CD14-positive monocyte (primary cell): ENCODE measurements around the gene RPS6KA2. TPM values are rescaled to one million over a fixed set of nuclear protein-coding genes. Genes with fewer than 3 reads are reported as not detected.

Source experiments
- DNase-seq, 3 donors: peaks; one replicate each; pipeline ENCODE4 v3.0.0-alpha.2; 2011 to 2022
- H2AFZ ChIP-seq: 2 replicates; pipeline ENCODE4 v1.6.0; 2012; ENCODE audit warnings: mild to moderate bottlenecking, low read depth, low read length, inconsistent platforms; ENCODE audit not compliant: insufficient read depth, poor library complexity, severe bottlenecking
- H3K27ac ChIP-seq, 2 donors: 1 replicate in 1 of 2; 2 replicates in 1 of 2; pipeline ENCODE4 v1.5.1; 2012 to 2013; ENCODE audit warnings: low read length in 2 of 2, control low read depth in 1 of 2, inconsistent platforms in 1 of 2, low read depth in 1 of 2, mild to moderate bottlenecking in 1 of 2
- H3K27me3 ChIP-seq, 2 donors: one replicate each; pipeline versions ENCODE4 v1.6.0 to v1.6.1; 2011 to 2013; ENCODE audit warnings: low read length in 2 of 2; ENCODE audit not compliant: control insufficient read depth in 2 of 2, insufficient read depth in 2 of 2
- H3K36me3 ChIP-seq, 2 donors: replicated peaks in 1 of 2; 1 replicate in 1 of 2; 2 replicates in 1 of 2; pipeline versions ENCODE4 v1.5.1 to v1.6.1; 2012 to 2013; ENCODE audit warnings: low read length in 2 of 2, control low read depth in 1 of 2, inconsistent platforms in 1 of 2, mild to moderate bottlenecking in 1 of 2; ENCODE audit not compliant: insufficient read depth in 2 of 2, control insufficient read depth in 1 of 2
- H3K4me1 ChIP-seq, 2 donors: 1 replicate in 1 of 2; 2 replicates in 1 of 2; pipeline versions ENCODE4 v1.5.1 to v1.6.1; 2012 to 2013; ENCODE audit warnings: low read length in 2 of 2, control low read depth in 1 of 2, inconsistent platforms in 1 of 2, mild to moderate bottlenecking in 1 of 2, moderate library complexity in 1 of 2; ENCODE audit not compliant: insufficient read depth in 2 of 2, control insufficient read depth in 1 of 2
- H3K4me2 ChIP-seq: replicated peaks from 2 replicates; pipeline ENCODE3; 2012; ENCODE audit warnings: low read length, moderate library complexity, mild to moderate bottlenecking; ENCODE audit not compliant: poor library complexity, severe bottlenecking; ENCODE audit errors: extremely low read depth
- H3K4me3 ChIP-seq, 3 experiments: fragments of 200-600 bp in 1 of 3; sonication (generic) in 1 of 3; replicated peaks in 1 of 3; 1 replicate in 2 of 3; 2 replicates in 1 of 3; pipeline ENCODE4 v1.5.1; 2011 to 2013; ENCODE audit warnings: low read length in 3 of 3, mild to moderate bottlenecking in 3 of 3, control low read depth in 2 of 3, low read depth in 2 of 3, inconsistent platforms in 1 of 3, moderate library complexity in 1 of 3
- H3K79me2 ChIP-seq: 2 replicates; pipeline ENCODE4 v1.6.0; 2012; ENCODE audit warnings: mild to moderate bottlenecking, control low read depth, inconsistent platforms, low read length, moderate library complexity; ENCODE audit not compliant: insufficient read depth
- H3K9ac ChIP-seq: 2 replicates; pipeline ENCODE4 v1.6.0; 2017; ENCODE audit warnings: low read length, mild to moderate bottlenecking; ENCODE audit not compliant: insufficient read depth, poor library complexity, severe bottlenecking
- H3K9me3 ChIP-seq, 2 donors: replicated peaks in 1 of 2; 1 replicate in 1 of 2; 2 replicates in 1 of 2; pipeline versions ENCODE4 v1.5.1 to v1.6.1; 2012 to 2013; ENCODE audit warnings: low read length in 2 of 2, control low read depth in 1 of 2; ENCODE audit not compliant: control insufficient read depth in 1 of 2, insufficient read depth in 1 of 2
- H4K20me1 ChIP-seq: 2 replicates; pipeline ENCODE4 v1.6.0; 2012; ENCODE audit warnings: mild to moderate bottlenecking, low read length, control low read depth, moderate library complexity; ENCODE audit not compliant: insufficient read depth
- H3K27ac Mint-ChIP-seq, 7 donors: one replicate each; pipeline ENCODE4 v1.8.0; 2020; ENCODE audit warnings: mild to moderate bottlenecking in 7 of 7, mixed read lengths in 7 of 7, moderate library complexity in 6 of 7, inconsistent platforms in 2 of 7
- H3K27me3 Mint-ChIP-seq, 3 donors: one replicate each; pipeline ENCODE4 v1.8.0; 2021 to 2022; ENCODE audit warnings: low read depth in 3 of 3, mild to moderate bottlenecking in 3 of 3, mixed read lengths in 3 of 3, moderate library complexity in 3 of 3, inconsistent platforms in 1 of 3
- H3K36me3 Mint-ChIP-seq, 2 donors: one replicate each; pipeline ENCODE4 v1.8.0; 2020; ENCODE audit warnings: mixed read lengths in 2 of 2, inconsistent platforms in 1 of 2, mild to moderate bottlenecking in 1 of 2
- H3K4me1 Mint-ChIP-seq: one replicate; pipeline ENCODE4 v1.8.0; 2020; ENCODE audit warnings: mild to moderate bottlenecking, mixed read lengths
- H3K4me3 Mint-ChIP-seq, 2 donors: one replicate each; pipeline ENCODE4 v1.8.0; 2020; ENCODE audit warnings: mild to moderate bottlenecking in 2 of 2, mixed read lengths in 2 of 2, moderate library complexity in 1 of 2
- H3K9me3 Mint-ChIP-seq, 7 donors: one replicate each; pipeline ENCODE4 v1.8.0; 2020 to 2022; ENCODE audit warnings: mixed read lengths in 7 of 7, mild to moderate bottlenecking in 6 of 7, moderate library complexity in 6 of 7, inconsistent platforms in 2 of 7
- WGBS: methylation state at CpG from one replicate; pipeline ENCODE4 v1.1.5; 2013; ENCODE audit warnings: missing lambda C conversion rate; ENCODE audit not compliant: insufficient coverage; 5-methylcytosine and 5-hydroxymethylcytosine counted together
- intact Hi-C, 2 donors: fragments of 100-400 bp; cut with micrococcal nuclease; formaldehyde crosslinking; loops; one replicate each; pipeline versions ENCODE4 v1.15.0 to v1.15.1; 2023
- polyA plus RNA-seq, 3 donors: library from polyadenylated mRNA; depleted of rRNA in 1 of 3; unstranded in 2 of 3; stranded (reverse) in 1 of 3; fragments of 300-500 nt in 2 of 3; fragments of >200 nt in 1 of 3; fragmentation: Illumina TruSeq in 2 of 3; gene quantifications; 1 replicate in 2 of 3; 2 replicates in 1 of 3; pipeline ENCODE4 v1.2.3, GENCODE V29; 2012 to 2021
- TF ChIP-seq, protein P1 (sequence below): fragments of 200-600 bp; IDR thresholded peaks from one replicate; pipeline ENCODE4 v1.8.0; 2022; ENCODE audit warnings: antibody characterized with exemption, mild to moderate bottlenecking

RPS6KA2 gene
- polyA plus RNA-seq, 3 donors, result 1.4 to 3.1 (median 1.9) TPM

DNA sequence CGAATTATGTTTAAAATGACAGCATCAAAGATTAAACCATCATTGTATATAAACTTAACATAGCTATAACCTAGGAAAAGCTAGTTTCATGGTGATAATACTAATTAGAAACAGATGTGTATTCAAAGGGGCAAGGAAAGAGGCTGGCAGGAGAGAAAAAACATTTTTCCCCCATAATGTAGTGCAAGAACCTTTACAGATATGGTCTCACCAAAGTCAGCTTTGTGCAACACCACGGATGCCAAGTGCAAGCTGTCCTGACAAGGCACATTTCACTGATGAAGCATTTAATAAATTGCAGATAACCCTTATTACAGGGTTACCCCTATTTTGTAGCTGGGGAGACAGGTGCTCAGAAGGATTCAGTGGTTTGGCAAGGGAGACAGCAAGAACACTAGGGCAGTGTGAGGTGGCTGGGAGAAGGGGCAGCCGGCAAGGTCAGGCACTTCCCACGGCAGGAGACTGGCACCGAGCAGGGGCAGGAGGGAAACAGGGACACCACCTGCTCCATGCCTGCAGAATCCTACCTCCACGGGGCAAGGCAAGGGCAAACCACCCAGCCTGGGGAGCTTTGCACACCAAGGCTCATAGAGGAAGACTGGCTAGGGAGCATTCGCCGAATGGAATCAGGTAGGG is 6.5 kb downstream of the RPS6KA2 start:
- H3K27me3 ChIP-seq, result peaks cover 3 to 4% of the 10 kb centered on the region in 2 donors
- no peaks in the 10 kb centered on the region for H3K9me3 ChIP-seq
- H3K36me3 Mint-ChIP-seq, result peaks cover 6 to 7% of the 10 kb centered on the region in 2 donors
- no peak overlapping the region for H3K27ac Mint-ChIP-seq
- H2AFZ ChIP-seq, result no peak overlapping the region
- no peaks in the 10 kb centered on the region for H4K20me1 ChIP-seq
- DNase-seq, result no peak
- H3K4me1 ChIP-seq, result no peaks in the 10 kb centered on the region
- H3K36me3 ChIP-seq, result no peaks in the 10 kb centered on the region
- no peak overlapping the region for H3K4me3 Mint-ChIP-seq
- intact Hi-C loops, result loop anchor here (10.0 kb wide), 3 partner anchors 236 to 366 kb away; partner anchors contain the start of genes MPC1 (in 1 of the 2) and RNASET2 (in 1 of the 2)
- H3K4me2 ChIP-seq, result no peak overlapping the region
- H3K79me2 ChIP-seq, result no peaks in the 10 kb centered on the region
- peaks cover 3% of the 10 kb centered on the region for H3K4me1 Mint-ChIP-seq
- H3K4me3 ChIP-seq, result no peak overlapping the region
- no peak overlapping the region for H3K27ac ChIP-seq
- peaks cover 7 to 13% (median 11%) of the 10 kb centered on the region in 3 donors for H3K27me3 Mint-ChIP-seq
- TF ChIP-seq, protein P1, sequence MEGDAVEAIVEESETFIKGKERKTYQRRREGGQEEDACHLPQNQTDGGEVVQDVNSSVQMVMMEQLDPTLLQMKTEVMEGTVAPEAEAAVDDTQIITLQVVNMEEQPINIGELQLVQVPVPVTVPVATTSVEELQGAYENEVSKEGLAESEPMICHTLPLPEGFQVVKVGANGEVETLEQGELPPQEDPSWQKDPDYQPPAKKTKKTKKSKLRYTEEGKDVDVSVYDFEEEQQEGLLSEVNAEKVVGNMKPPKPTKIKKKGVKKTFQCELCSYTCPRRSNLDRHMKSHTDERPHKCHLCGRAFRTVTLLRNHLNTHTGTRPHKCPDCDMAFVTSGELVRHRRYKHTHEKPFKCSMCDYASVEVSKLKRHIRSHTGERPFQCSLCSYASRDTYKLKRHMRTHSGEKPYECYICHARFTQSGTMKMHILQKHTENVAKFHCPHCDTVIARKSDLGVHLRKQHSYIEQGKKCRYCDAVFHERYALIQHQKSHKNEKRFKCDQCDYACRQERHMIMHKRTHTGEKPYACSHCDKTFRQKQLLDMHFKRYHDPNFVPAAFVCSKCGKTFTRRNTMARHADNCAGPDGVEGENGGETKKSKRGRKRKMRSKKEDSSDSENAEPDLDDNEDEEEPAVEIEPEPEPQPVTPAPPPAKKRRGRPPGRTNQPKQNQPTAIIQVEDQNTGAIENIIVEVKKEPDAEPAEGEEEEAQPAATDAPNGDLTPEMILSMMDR, result no peak
- no peak overlapping the region for H3K9ac ChIP-seq
- peaks cover 0 to 9% (median 4%) of the 10 kb centered on the region in 7 donors for H3K9me3 Mint-ChIP-seq
- WGBS, result 98% methylated on average over 4 of the region's 8 CpGs

DNA sequence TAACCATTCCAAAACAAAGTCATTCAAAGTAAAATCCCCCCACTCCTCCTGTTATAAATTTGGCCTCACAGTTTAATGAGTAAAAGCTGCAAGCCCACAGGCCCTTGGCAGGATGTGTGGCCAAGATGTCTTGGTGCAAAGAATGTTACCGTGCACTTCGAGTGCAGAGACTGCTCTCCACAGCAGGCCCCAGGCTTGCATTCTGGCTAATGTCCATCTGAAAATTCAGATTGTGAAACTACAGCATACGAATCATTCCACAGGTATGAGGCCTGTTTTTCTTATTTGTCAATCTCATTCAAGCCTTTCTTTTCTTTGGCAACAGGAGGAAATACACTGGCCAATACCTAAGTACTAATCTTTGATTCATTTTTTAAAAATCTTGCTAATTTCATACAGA is 7.1 kb downstream of the RPS6KA2 start:
- no peak for DNase-seq
- Mint-ChIP-seq H3K27ac (no peak overlapping the region), H3K4me3 (no peak overlapping the region), H3K9me3 (peaks cover 0 to 9% (median 4%) of the 10 kb centered on the region in 7 donors), H3K27me3 (peaks cover 3 to 7% (median 4%) of the 10 kb centered on the region in 3 donors), H3K36me3 (peaks cover 6 to 7% of the 10 kb centered on the region in 2 donors), H3K4me1 (peaks cover 3% of the 10 kb centered on the region)
- no peak overlapping the region for H3K27ac ChIP-seq
- no peaks in the 10 kb centered on the region for H3K27me3 ChIP-seq
- no peaks in the 10 kb centered on the region for H3K36me3 ChIP-seq
- no peaks in the 10 kb centered on the region for H3K9me3 ChIP-seq
- no peaks in the 10 kb centered on the region for H3K4me1 ChIP-seq
- no peak overlapping the region for H2AFZ ChIP-seq
- H4K20me1 ChIP-seq, result no peaks in the 10 kb centered on the region
- no peak overlapping the region for H3K4me2 ChIP-seq
- 92% methylated on average over 2 of the region's 3 CpGs for WGBS
- H3K9ac ChIP-seq, result no peak overlapping the region
- TF ChIP-seq, protein P1, result no peak
- intact Hi-C loops, result loop anchor here (10.0 kb wide), 3 partner anchors 235 to 365 kb away; partner anchors contain the start of genes MPC1 (in 1 of the 2) and RNASET2 (in 1 of the 2)
- H3K79me2 ChIP-seq, result no peaks in the 10 kb centered on the region
- no peak overlapping the region for H3K4me3 ChIP-seq
